ENCODE data around the gene ADCYAP1. TPM values are rescaled to one million over a fixed set of nuclear protein-coding genes. Genes with fewer than 3 reads are reported as not detected.

The ADCYAP1 gene
- not detected in 2 replicates for total RNA-seq
- total RNA-seq (2013) = not detected
- polyA plus RNA-seq = not detected in 2 replicates
- not detected in 2 replicates for polyA minus RNA-seq

DNA sequence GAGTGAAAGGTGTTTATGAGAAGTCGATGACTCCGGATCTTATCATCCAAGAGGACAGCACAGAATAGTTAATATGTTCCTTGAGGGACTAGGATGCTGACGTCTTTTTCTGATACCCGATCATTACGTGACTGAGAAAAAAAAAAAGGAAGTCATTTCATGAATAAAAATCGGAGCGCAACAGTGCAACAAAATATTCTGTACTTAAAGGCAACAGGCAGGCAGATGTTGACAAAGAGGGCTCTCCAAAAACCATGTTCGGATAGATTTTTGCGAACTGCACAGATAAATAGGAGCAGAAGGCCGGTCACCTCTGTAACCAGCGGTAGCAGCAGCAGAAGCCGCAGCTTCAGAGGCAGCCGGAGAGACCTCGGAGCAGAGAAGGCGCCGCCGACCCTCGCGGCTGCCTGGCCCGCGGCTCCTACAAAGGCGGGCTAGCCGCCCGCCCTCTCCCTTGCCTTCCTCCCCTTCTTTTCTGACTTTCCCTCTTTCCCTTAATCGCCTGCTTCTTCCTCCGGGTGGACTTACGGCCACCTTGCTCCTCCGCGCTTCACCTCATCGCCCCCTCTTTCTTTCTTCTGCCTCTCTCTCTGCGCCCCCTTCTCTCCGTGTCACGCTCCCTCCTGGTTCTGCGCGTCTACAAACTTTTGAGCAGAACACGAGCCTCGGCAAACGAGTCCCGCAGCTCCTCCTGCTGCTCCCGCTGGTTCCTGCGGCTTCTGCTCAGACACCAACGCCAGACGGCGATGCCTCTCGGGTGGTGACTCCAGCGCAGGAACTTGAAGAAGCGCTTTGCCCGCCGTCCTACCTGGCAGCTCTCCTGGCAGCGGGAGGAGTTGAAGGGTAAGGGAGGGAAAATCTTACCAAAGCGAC is at the start of gene ADCYAP1:
Gene ADCYAP1, plus strand, starts transcription at position 654 of the 873 bp plus-strand sequence. CDS start 516 bp downstream, outside the sequence.
- WGBS (ENCODE audit: insufficient coverage) = 9% methylated on average over 47 of the region's 51 CpGs
- no peak within 1 kb of the TSS for H3K4me3 ChIP-seq (ENCODE audit: control extremely low read depth in 1 of 5, extremely low read depth in 1 of 5, insufficient read depth in 1 of 5, low read depth in 2 of 5, low read length in 4 of 5)
- Mint-ChIP-seq H3K4me1 (peaks cover 7% of the 10 kb centered on the region), H3K9me3 (ENCODE audit: insufficient read depth) (peaks cover 2% of the 10 kb centered on the region), H3K27me3 (peaks cover 60% of the 10 kb centered on the region), H3K4me3 (no peak within 1 kb of the TSS), H3K27ac (no peak within 1 kb of the TSS)
- peaks cover 0 to 76% (median 32%) of the 10 kb centered on the region in 4 experiments for H3K27me3 ChIP-seq (replicated peaks in 1 of 4; ENCODE audit: control extremely low read depth in 1 of 4, control insufficient read depth in 3 of 4, insufficient read depth in 4 of 4, low read length in 3 of 4)
- no peaks in the 10 kb centered on the region for H4K20me1 ChIP-seq (ENCODE audit: control insufficient read depth, insufficient read depth, low read length, poor library complexity, severe bottlenecking)
- ATAC-seq (ENCODE audit: low read depth) (no peak), DNase-seq (no peak)
- H3K9me3 ChIP-seq (ENCODE audit: control extremely low read depth in 1 of 3, control insufficient read depth in 2 of 3, insufficient read depth in 1 of 3, low read length in 2 of 3) = peaks cover 0 to 47% (median 0%) of the 10 kb centered on the region in 3 donors
- H3K79me2 ChIP-seq (ENCODE audit: control insufficient read depth, insufficient read depth, low read length) = no peaks in the 10 kb centered on the region
- TF ChIP-seq, protein P1, sequence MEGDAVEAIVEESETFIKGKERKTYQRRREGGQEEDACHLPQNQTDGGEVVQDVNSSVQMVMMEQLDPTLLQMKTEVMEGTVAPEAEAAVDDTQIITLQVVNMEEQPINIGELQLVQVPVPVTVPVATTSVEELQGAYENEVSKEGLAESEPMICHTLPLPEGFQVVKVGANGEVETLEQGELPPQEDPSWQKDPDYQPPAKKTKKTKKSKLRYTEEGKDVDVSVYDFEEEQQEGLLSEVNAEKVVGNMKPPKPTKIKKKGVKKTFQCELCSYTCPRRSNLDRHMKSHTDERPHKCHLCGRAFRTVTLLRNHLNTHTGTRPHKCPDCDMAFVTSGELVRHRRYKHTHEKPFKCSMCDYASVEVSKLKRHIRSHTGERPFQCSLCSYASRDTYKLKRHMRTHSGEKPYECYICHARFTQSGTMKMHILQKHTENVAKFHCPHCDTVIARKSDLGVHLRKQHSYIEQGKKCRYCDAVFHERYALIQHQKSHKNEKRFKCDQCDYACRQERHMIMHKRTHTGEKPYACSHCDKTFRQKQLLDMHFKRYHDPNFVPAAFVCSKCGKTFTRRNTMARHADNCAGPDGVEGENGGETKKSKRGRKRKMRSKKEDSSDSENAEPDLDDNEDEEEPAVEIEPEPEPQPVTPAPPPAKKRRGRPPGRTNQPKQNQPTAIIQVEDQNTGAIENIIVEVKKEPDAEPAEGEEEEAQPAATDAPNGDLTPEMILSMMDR (IDR thresholded peaks at IDR 0.05) = no peak
- TF ChIP-seq EZH2 (IDR thresholded peaks at IDR 0.05; ENCODE audit: borderline replicate concordance, insufficient read depth, low read depth, low read length, poor library complexity, severe bottlenecking) = no peak
- H3K4me1 ChIP-seq (ENCODE audit: control insufficient read depth in 2 of 2, insufficient read depth in 2 of 2, low read length in 2 of 2) = peaks cover 21 to 27% of the 10 kb centered on the region in 2 donors
- no peaks in the 10 kb centered on the region for H3K36me3 ChIP-seq (replicated peaks in 1 of 2; ENCODE audit: control extremely low read depth in 1 of 2, control insufficient read depth in 1 of 2, extremely low read depth in 1 of 2, insufficient read depth in 2 of 2, low read length in 1 of 2)
- intact Hi-C loops (cut with micrococcal nuclease) = no loop called here
- POLR2A ChIA-PET = no interaction called here
- no peak within 1 kb of the TSS for H3K9ac ChIP-seq (ENCODE audit: low read length)
- no peak within 1 kb of the TSS for H3K27ac ChIP-seq (ENCODE audit: low read length in 2 of 2)
- no peak within 1 kb of the TSS for H2AFZ ChIP-seq (ENCODE audit: insufficient read depth, low read depth, low read length, poor library complexity, severe bottlenecking)
- no peak within 1 kb of the TSS for H3K4me2 ChIP-seq (replicated peaks; ENCODE audit: low read depth, low read length, poor library complexity, severe bottlenecking)
- CTCF ChIA-PET = no interaction called here

DNA sequence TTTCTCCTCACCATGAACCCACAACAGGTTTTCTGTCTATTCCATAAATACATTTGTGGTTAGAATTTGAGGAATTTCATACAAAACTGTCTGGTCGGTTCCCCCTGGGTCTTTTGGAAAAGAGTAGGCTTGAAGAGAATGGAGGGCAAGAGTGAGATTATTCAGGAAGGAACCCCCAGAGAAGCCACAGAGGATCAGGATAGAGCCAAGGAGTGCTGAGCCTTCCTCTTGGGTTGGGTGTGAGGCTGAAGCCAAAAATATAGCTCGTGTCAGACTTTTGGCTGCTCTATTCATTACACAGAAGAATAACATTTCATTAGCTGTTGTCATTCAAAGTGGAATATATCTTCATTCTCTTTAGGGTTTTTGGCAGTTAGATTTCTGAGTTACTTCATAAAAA is 46.7 kb upstream of the ADCYAP1 start:
- Mint-ChIP-seq H3K9me3 (ENCODE audit: insufficient read depth) (no peaks in the 10 kb centered on the region), H3K27ac (no peak overlapping the region), H3K4me3 (no peak overlapping the region), H3K27me3 (peaks cover 13% of the 10 kb centered on the region), H3K4me1 (no peaks in the 10 kb centered on the region)
- Histone ChIP-seq H3K27me3 (replicated peaks in 1 of 4; ENCODE audit: control extremely low read depth in 1 of 4, control insufficient read depth in 3 of 4, insufficient read depth in 4 of 4, low read length in 3 of 4) (no peaks in the 10 kb centered on the region), H3K36me3 (replicated peaks in 1 of 2; ENCODE audit: control extremely low read depth in 1 of 2, control insufficient read depth in 1 of 2, extremely low read depth in 1 of 2, insufficient read depth in 2 of 2, low read length in 1 of 2) (no peaks in the 10 kb centered on the region), H3K9ac (ENCODE audit: low read length) (no peak overlapping the region), H3K4me3 (ENCODE audit: control extremely low read depth in 1 of 5, extremely low read depth in 1 of 5, insufficient read depth in 1 of 5, low read depth in 2 of 5, low read length in 4 of 5) (no peak overlapping the region), H3K79me2 (ENCODE audit: control insufficient read depth, insufficient read depth, low read length) (no peaks in the 10 kb centered on the region), H3K4me1 (ENCODE audit: control insufficient read depth in 2 of 2, insufficient read depth in 2 of 2, low read length in 2 of 2) (no peaks in the 10 kb centered on the region), H3K9me3 (ENCODE audit: control extremely low read depth in 1 of 3, control insufficient read depth in 2 of 3, insufficient read depth in 1 of 3, low read length in 2 of 3) (no peaks in the 10 kb centered on the region), H3K27ac (ENCODE audit: low read length in 2 of 2) (no peak overlapping the region), H3K4me2 (replicated peaks; ENCODE audit: low read depth, low read length, poor library complexity, severe bottlenecking) (no peak overlapping the region), H2AFZ (ENCODE audit: insufficient read depth, low read depth, low read length, poor library complexity, severe bottlenecking) (no peak overlapping the region), H4K20me1 (ENCODE audit: control insufficient read depth, insufficient read depth, low read length, poor library complexity, severe bottlenecking) (no peaks in the 10 kb centered on the region)
- ATAC-seq (ENCODE audit: low read depth) = no peak
- WGBS (ENCODE audit: insufficient coverage) = 86% methylated on average over 1 of the region's 2 CpGs
- intact Hi-C loops (cut with micrococcal nuclease) = no loop called here
- DNase-seq = no peak
- ChIA-PET CTCF (no interaction called here), POLR2A (no interaction called here)
- TF ChIP-seq EZH2 (IDR thresholded peaks at IDR 0.05; ENCODE audit: borderline replicate concordance, insufficient read depth, low read depth, low read length, poor library complexity, severe bottlenecking) = no peak
- TF ChIP-seq, protein P1 (IDR thresholded peaks at IDR 0.05) = no peak

All from B cell (primary cell).